ENCODE measurements around the gene UBALD1. TPM values are rescaled to one million over a fixed set of nuclear protein-coding genes. Genes with fewer than 3 reads are reported as not detected.

Gene UBALD1
- total and polyA plus RNA-seq, 10 of the 15 experiments (the other 5 are each of a cell fraction or from before 2014, with no cell fraction given), result 0.05 to 32.7 (median 5.1) TPM

- Histone ChIP-seq H3K4me1 (ENCODE audit: control insufficient read depth, insufficient read depth, low read length) (peaks cover 4% of the 10 kb centered on the region; the same call in 1 of the 2 replicates), H3K36me3 (ENCODE audit: control insufficient read depth in 2 of 2, insufficient read depth in 2 of 2, low read length in 1 of 2) (peaks cover 0 to 10% of the 10 kb centered on the region in 2 experiments; a peak in 2 of 4 replicates), H4K20me1 (ENCODE audit: control insufficient read depth, insufficient read depth) (no peaks in the 10 kb centered on the region), H3K4me3 (no peak overlapping the region), H3K4me2 (ENCODE audit: control insufficient read depth, insufficient read depth) (no peak overlapping the region), H2AFZ (ENCODE audit: control insufficient read depth, low read depth, low read length) (no peak overlapping the region), H3K27me3 (replicated peaks in 1 of 2; ENCODE audit: control insufficient read depth in 2 of 2, insufficient read depth in 2 of 2, low read length in 1 of 2) (no peaks in the 10 kb centered on the region), H3K9me3 (replicated peaks; ENCODE audit: control insufficient read depth, insufficient read depth, low read length) (no peaks in the 10 kb centered on the region), H3K9ac (ENCODE audit: control insufficient read depth, insufficient read depth, low read length) (no peak overlapping the region), H3K79me2 (ENCODE audit: control insufficient read depth, insufficient read depth, low read length) (peaks cover 12% of the 10 kb centered on the region), H3K27ac (ENCODE audit: control insufficient read depth, insufficient read depth) (no peak overlapping the region)
- peak; percentile 70; the same call in 1 of the 2 replicates for TF ChIP-seq POLR2AphosphoS5 (IDR thresholded peaks at IDR 0.05; ENCODE audit: low read length)
- TF ChIP-seq STAT3 (IDR thresholded peaks at IDR 0.05; ENCODE audit: low read depth, low read length), result no peak
- no peak for TF ChIP-seq ELK1 (IDR thresholded peaks at IDR 0.05; ENCODE audit: low read depth, low read length)
- ATAC-seq, result 0 out of 3 replicates have a peak, but pooled peaks have one; percentile 6
- BruUV-seq (replicated peaks), result no TSS peak
- ChIA-PET POLR2A (no interaction called here), CTCF (no interaction called here), RAD21 (ENCODE audit: unreplicated experiment) (no interaction called here), SMC1A (ENCODE audit: uncharacterized antibody, unreplicated experiment) (no interaction called here)
- FAIRE-seq, result no peak
- intact Hi-C loops (cut with micrococcal nuclease; ENCODE audit: unreplicated experiment) (no loop called here), in situ Hi-C loops (cut with MboI) (no loop called here)
- WGBS (ENCODE audit: insufficient coverage, insufficient replicate concordance, low lambda C conversion rate, missing lambda C conversion rate), result 85% methylated on average over 22 of the region's 22 CpGs
- no peak for DNase-seq (ENCODE audit: low read depth, low spot score)
These were observed 6.6 kb downstream of the UBALD1 start for GRCh38 chr16:4607841-4608703.

- H3K36me3 ChIP-seq (ENCODE audit: control insufficient read depth in 2 of 2, insufficient read depth in 2 of 2, low read length in 1 of 2), result peaks cover 0 to 10% of the 10 kb centered on the region in 2 experiments; a peak in 2 of 4 replicates
- no peak overlapping the region for H3K27ac ChIP-seq (ENCODE audit: control insufficient read depth, insufficient read depth)
- H3K79me2 ChIP-seq (ENCODE audit: control insufficient read depth, insufficient read depth, low read length), result peaks cover 2% of the 10 kb centered on the region
- FAIRE-seq, result no peak
- intact Hi-C loops (cut with micrococcal nuclease; ENCODE audit: unreplicated experiment) (no loop called here), in situ Hi-C loops (cut with MboI) (no loop called here)
- ChIA-PET CTCF (no interaction called here), SMC1A (ENCODE audit: uncharacterized antibody, unreplicated experiment) (interaction anchor here (1.1 kb wide), 1 partner anchor 17 kb away, joined by 3 read pairs; no protein-coding TSS in a partner anchor), RAD21 (ENCODE audit: unreplicated experiment) (no interaction called here), POLR2A (interaction anchor here (0.5 kb wide), 1 partner anchor 54 kb away, joined by 4 read pairs; no protein-coding TSS in a partner anchor)
- no peak overlapping the region for H3K4me2 ChIP-seq (ENCODE audit: control insufficient read depth, insufficient read depth)
- TF ChIP-seq POLR2A (IDR thresholded peaks at IDR 0.05; ENCODE audit: low read depth, low read length) (0 out of 2 replicates have a peak, but pooled peaks have one; percentile 18), KLF5 (IDR thresholded peaks at IDR 0.05; ENCODE audit: partially characterized antibody) (no peak)
- H3K9me3 ChIP-seq (replicated peaks; ENCODE audit: control insufficient read depth, insufficient read depth, low read length), result no peaks in the 10 kb centered on the region
- H4K20me1 ChIP-seq (ENCODE audit: control insufficient read depth, insufficient read depth), result no peaks in the 10 kb centered on the region
- no peaks in the 10 kb centered on the region for H3K27me3 ChIP-seq (replicated peaks in 1 of 2; ENCODE audit: control insufficient read depth in 2 of 2, insufficient read depth in 2 of 2, low read length in 1 of 2)
- 79% methylated on average over 9 of the region's 9 CpGs for WGBS (ENCODE audit: insufficient coverage, insufficient replicate concordance, low lambda C conversion rate, missing lambda C conversion rate)
- no peak for DNase-seq (ENCODE audit: low read depth, low spot score)
- no peak for ATAC-seq
- no TSS peak for BruUV-seq (replicated peaks)
- H3K4me3 ChIP-seq, result no peak overlapping the region
- H2AFZ ChIP-seq (ENCODE audit: control insufficient read depth, low read depth, low read length), result no peak overlapping the region
- H3K4me1 ChIP-seq (ENCODE audit: control insufficient read depth, insufficient read depth, low read length), result no peaks in the 10 kb centered on the region
- H3K9ac ChIP-seq (ENCODE audit: control insufficient read depth, insufficient read depth, low read length), result no peak overlapping the region
These were observed 8.3 kb downstream of the UBALD1 start for GRCh38 chr16:4606354-4606753.

Data from GM12878 (cell line).